GM18870 (cell line): ENCODE results near the gene CD38.
"Not testable (repeated sequence)": the region's sequence is repeated elsewhere in the genome, so short reads cannot be mapped to it uniquely, and the experiment has no call there.

Experiments
- ATAC-seq: cut with Tn5 transposase; IDR thresholded peaks from one replicate; pipeline ENCODE4 v1.9.1; 2021; ENCODE audit warnings: moderate library complexity; ENCODE audit not compliant: unreplicated experiment

The CD38 gene

DNA sequence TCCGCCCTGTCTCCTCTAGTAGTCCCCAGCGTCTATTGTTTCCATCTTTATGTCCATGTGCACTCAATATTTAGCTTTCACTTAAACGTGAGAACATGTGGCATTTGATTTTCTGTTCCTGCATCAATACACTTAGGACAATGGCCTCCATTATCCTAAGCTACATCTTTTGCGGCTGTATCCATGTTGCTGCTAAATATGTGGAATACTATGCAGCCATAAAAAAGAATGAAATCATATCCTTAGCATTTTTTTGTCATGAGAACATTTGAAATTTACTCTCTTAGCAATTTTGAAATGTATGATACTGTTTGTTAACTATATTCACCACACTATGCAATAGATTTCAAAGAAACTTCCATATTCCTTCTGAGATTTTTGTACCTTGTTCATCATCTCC is 19.8 kb upstream of the CD38 start:
- ATAC-seq: no peak

DNA sequence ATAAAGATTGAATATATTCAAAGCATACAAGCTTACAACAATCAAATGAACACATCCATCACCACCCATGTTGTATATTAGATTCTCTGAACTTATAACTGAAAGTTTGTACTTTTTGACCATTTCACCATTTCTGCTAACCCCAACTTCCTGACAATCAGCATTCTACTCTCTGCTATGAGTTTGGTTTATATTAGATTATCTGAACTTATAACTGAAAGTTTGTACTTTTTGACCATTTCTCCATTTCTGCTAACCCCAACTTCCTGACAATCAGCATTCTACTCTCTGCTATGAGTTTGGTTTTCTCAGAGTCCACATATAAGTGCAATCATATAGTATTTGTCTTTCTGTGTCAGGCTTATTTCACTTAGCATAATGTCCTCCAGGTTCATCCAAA is 15.7 kb upstream of the CD38 start:
- not testable (repeated sequence) for ATAC-seq

DNA sequence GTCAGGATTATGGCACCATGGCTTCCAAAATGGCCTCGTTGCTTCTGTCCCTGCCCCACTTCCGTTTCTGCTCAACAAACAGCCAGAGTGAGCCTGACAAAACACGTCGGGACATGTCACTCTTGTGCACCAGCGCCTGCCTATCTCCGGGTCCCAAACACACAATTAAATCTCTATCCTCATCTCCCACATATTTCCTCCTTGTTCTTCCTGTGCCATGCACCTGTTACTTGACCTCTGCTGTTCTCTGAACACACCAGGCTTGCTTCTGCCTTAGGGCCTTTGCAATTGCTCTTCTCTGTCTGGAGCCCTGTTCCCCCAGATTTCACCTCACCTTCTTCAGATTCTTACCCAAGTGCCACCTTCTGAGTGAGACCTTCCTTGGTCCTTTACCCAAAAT is 12.7 kb upstream of the CD38 start:
- ATAC-seq: no peak

DNA sequence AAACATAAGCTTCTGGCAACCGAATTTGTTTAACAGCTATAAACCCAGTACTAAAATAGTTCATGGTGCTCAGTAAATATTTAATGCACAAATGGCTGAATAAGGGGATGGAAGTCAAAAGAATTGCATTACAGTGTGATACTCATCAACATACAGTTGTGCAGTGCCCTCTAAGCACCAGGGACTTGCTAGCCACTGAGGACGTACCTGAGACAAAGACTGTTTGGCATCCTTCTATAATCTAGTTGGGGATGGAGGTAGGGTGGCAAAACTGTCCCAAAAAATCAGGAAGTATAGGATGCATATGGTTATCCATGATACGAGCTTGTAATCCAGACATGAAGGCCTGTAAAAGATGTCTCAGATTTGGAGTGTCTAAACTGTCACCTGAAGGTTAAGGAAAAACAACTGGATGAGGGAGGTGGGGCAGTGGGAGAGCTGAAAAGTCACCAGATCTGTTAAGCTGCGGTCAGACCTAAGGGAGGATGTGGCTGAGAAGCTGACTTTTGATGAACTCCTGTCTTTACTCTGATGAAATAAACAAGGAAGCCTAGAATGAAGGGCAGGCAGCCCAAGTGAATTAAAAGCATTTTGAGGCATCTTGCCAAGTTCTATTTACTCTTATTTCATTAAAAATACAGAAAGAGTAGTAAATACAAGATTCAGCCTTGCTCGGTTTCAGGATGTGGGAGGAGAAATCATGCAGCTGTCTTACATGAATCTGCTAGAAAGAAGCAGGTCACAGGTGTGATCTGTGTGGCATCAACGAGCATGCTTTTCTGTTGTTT is 12.0 kb upstream of the CD38 start:
- ATAC-seq: peak; percentile 79

DNA sequence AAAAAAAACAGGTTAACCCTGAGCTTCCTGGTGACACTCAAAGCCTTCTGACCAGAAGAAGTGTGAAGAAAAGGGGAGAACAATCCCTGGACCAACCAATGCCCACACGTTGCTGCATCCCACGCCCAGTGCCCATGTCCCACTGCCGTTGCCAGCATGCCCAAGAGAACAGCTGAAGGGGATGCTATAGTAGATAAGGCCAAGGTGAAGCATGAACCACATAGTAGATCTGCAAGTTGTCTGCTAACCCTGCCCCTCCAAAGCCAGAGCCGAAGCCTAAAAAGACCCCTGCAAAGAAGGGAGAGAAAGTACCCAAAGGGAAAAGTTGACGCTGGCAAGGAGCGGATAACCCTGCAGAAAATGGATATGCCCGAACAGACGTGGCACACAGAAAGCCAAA is 11.3 kb upstream of the CD38 start:
- ATAC-seq: no peak

DNA sequence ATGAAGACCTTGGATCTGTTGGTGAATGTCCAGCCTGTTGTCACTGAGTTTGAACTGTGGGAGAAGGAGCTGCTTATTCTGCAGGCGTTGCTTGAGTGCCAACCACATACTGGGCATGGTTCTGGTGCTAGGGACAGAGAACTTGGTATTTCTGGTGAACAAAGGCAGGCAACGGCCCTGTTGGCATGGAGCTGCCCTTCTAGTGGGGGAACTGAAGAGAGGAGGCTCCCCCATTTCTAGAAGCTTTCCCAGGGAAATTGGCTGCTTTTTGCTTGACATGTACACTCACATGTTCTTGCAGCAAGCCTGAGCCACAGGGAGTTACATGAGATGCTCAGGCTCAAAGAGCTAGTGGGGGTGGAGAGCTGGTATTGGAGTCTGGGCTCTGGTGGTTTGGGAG is 8.9 kb upstream of the CD38 start:
- ATAC-seq: no peak

DNA sequence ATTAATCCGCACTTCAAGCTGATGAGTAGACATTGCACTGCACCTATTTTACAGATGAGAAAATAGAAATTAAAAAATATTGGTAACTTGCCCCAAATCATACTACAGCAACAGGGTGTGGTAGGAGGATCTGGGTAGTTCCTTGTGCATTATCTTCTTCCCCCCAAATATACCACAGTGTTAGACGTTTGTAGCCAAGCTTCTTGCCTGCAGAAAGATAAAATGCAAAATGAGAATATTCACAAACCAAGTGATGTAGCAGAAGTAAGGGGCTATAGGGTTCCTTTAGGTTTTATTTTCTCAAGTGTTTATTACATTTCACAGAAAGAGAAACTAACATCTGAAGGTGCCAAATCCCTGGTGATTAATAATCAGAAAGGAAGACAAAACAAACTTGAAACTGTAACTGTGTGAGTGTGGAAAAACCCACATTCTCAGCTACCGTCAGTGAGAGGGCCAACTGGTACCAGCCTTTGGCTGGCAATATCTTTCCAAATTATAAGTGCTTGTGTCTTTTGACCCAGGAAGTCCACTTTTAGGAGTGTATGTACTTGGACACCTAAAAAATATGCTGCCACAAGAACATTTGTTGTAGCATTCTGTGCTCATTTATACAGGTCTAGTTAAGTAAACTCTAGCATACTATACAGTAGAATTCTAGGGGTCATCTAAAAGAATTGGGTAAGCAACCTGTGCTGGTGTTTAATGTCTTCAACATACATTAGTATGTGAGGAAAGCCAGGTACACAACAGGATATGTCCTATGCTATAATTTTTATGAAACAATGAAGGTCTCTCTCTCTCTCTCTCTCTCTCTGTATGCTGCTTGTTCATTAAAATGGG is 6.7 kb upstream of the CD38 start:
- peak; percentile 91 for ATAC-seq

DNA sequence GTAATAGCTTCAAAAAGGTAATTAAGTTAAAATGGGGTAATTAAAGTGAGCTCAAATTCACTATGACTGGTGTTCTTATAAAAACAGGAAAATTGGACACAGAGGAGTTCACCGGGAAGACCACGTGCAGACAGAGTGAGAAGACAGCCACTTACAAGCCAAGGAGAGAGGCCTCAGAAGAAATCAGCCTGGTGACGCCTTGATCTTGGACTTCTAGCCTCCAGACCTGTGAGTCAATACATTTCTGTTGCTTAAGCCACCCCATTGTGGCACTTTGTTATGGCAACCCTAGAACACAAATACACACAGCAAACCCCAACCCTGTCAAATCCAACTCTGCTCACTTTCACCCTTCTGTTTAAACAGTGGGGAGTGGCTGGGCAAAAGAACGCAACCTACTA is 4.1 kb upstream of the CD38 start:
- ATAC-seq: no peak

DNA sequence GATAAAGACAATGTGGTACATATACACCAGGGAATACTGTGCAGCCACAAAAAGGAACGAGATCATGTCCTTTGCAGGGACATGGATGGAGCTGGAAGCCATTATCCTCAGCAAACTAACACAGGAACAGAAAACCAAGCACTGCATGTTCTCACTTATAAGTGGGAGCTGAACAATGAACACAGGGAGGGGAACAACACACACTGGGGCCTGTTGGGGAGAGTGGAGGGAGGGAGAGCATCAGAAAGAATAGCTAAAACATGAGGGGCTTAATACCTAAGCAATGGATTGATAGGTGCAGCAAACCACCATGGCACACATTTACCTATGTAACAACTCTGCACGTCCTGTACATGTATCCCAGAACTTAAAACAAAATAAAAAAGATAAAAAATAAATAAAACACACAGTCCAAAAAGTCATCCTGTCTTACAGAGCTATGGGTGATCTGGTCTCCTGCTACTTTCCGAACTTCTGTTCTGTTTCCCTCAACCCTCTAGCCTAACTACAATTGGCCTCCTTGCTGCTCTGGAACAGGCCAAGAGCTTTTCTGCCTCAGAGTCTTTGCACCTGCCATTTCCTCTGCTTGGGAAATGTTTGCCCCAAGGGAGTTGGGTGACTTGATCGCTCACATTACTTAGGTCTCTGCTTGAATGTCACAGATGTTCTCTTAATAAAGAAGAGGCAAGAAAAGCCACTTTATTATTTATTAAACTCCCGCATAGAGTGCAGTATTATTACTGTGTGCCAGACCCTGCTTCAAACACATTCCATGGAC is 1.1 kb upstream of the CD38 start:
- ATAC-seq: no peak

DNA sequence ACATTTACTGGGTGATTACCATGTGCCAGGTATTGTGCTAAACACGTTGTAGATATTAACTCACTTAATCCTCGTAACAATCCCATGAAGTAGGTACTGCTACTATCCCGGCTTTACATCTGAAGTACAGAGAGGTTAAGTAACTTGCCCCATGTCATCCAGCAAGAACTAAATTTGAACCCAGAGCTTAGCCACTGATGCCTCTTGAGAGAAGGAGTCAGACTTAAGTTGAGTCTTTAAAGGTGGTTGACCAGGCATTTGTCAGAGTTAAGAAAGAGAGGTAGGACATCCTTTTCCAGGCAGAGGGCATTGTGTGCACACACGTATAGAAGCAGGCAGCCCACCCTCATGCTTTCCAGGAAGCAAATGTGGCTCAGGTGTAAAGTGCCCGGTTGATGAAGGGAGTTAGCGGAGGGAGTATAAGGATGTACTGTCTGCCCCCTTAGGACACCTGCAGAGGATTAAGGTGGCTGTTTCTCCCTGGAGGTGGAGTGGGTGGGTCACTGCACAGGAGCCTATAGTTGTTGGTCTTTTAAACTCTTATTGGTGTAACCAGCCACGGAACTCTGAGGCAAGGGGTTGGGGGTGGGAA is 335 bp upstream of the CD38 start:
- no peak for ATAC-seq

DNA sequence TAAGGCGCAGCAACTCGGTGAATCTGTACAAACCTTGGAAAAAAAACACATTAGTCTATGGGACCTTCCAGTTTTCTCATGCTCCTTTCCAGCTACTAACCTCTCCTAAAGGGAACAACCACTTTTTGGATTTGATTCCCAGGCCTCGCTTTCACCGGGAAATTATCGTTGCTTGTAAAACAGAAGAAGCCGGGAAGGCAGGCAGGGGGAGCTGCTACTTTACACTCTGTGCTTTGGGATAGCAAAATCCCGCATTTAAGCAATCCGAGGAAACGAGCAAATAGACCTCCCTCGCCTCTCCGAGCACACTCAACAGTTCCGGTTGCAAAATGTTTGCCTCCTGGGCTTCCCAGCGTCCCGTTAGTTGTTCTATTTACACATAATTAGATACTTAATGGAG is 1.2 kb downstream of the CD38 start:
- ATAC-seq: no peak

DNA sequence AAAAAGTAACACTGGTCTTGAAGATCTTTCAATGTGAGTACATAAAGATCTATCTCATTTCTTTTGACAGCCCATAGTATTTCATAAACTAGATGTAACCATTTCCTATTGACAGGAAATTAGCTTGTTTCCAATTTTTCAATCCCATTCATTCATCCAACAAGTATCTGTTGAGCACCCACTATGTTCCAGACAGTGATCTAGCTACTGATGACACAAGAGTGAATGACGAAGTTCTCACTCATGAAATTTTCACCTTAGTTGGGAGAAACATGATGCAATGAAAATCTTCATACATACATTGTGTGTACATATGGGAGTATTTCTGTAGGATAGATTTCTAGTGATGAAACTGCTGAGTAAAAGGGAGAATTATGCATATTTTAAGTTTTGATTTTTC is 1.7 kb downstream of the CD38 start:
- no peak for ATAC-seq

DNA sequence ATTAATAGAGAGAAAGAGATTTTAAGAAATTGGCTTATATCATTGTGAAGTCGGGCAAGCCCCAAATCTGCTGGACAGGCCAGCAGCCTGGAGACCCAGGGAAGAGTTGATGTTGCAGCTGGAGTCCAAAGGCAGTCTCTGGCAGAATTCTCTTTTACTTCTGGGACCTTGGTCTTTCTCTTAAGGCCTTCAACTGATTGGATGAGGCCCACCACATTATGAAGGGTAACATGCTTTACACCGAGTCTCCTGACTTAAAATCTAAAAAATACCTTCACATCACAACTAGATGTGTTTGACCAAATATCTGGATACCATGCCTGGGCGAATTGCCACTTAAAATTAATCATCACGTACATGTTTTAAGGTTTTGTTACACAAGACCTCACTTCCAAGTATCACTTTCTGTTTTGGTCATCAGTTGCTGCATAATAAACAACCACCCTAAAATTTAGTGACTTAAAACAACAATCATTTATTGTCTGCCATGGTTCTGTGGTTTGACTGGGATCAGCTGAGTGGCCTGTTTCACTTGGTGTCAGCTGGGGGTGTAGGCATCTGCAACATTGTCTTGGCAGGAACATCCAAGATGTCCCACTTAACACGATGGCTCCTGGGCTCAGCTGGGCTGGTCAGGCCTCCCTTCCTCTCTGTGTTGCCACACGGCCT is 3.4 kb downstream of the CD38 start:
- ATAC-seq: peak; percentile 36

DNA sequence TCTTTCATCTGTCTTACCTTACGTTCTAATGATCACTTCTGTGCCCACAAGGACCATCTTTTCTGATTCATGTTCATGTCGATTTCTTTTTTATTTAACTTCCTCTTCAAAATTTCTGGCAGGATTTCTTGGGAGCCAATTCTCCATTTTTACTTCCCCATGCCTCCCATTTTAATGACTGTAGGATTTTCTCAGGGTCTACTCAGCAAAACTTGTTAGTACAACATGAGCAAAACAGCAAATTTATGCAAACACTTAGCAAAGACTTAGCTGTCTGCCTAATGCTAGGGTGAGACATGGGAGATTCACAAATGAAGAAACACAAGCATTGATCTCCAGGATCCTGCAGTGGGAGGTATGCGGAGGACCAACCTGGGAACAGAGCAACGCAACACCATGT is 5.5 kb downstream of the CD38 start:
- ATAC-seq: no peak

DNA sequence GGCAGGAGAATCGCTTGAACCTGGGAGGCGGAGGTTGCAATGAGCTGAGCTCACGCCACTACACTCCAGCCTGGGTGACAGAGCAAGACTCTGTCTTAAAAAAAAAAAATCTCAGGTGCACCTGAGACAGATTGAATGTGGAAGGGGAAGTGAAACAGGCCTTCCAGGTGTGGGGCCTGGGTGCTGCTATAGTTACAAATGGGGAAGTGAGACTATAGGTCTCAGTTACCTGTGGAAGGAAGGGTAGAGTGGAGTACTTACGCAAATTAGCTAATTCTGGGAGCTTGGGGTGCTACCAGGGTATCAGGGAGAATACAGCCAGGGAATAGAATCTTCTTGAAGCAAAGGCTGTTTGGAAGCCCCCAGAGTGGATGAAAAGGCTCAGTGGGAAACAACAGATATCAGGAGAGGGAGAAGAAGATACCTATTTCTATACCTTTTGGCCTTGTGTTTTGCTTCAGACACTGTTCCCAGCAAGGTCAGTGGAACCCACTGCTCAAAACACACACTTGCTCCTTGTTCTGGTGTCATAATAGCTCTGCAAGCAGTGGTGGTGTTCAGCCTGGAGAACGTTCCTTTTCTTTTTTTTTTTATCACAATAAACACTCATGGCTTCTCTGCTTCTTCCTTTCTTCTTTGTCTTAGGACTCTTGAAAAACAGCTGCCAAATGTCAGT is 7.0 kb downstream of the CD38 start:
- ATAC-seq: peak; percentile 76

DNA sequence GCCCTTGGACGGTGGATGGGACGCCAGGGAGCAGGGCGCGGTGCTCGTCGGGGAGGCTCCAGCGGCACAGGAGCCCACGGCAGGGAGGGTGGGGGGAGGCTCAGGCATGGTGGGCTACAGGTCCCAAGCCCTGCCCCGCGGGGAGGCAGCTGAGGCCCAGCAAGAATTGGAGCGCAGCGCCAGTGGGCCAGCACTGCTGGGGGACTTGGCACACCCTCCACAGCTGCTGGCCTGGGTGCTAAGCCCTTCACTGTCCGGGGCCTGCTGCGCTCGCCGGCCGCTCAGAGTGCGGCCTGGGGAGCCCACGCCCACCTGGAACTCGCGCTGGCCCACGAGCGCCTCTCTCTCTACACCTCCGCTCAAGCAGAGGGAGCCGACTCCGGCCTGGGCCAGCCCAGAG is 8.6 kb downstream of the CD38 start:
- ATAC-seq: no peak

DNA sequence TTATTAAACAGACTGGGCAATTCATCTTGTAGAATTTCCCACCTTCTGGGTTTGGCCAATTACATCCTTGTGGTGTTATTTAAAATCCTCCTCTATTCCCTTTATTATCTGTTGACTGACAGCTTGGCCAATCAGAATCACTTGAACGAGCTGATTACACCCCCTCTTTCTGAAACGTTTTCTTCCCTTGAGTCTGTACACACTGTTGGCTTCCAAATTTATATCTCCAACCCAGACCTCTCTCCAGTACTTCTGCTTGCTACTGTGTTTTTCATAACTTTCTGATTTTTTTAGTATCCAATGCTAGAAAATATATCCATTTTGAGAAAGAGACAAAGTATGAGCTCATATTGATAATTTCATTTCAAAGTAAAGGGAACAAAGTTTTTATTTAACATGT is 14.8 kb downstream of the CD38 start:
- no peak for ATAC-seq

DNA sequence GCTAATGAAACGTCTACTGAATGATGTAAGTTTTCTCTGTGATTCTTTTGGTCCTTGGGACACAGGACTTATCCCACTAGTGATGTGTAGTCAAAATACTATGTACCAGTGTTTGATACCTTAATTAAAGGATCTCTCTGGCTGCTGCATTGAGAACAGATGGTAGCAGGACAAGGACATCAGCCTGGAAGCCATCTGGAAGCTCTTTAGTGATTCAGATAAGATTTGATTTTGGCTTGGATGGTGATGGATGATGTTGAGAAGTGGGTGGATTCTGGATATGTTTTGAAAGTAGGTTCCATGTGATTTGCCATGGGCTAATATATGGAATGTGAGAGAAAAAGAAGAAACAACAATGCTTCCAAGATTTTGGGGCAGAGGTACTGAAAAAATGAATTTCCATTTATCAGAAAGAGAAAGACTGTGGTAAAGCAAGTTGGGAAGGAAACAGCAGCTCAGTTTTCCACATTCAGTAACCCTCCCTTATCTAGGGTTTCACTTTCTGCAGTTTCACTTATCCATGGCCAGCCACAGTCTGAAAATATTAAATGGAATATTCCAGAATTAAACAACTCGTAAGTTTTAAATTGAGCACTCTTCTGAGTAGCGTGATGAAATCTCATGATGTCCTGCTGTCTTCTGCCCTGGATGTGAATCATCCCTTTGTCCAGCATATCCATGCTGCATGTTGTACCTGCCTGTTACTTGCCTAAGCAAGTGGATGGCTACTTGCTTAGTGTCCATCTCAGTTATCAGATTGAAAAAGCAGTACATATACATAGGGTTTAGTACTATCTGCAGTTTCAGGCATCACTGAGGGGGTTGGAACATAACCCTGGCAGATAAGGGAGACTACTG is 15.6 kb downstream of the CD38 start:
- no peak for ATAC-seq

DNA sequence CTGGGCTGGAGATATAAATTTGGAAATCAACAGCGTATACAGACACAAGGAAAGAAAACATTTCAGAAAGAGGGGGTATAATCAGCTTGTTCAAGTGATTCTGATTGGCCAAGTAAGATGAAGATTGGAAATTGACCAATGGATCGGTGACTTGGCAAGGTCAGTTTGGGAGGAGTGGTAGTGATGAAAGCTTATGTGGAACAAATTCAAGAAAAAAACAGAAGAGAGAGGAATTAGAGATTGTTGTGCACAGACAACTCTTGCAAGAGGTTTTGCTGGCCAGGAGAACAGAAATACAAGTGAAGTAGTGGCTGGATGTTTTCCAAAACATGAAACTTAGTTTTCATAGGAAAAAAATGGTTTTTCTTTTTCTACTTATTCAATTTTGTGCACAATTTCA is 16.3 kb downstream of the CD38 start:
- no peak for ATAC-seq
